Ishikawa (cell line): Measurements from ENCODE around the gene PEX3.

Source experiments
- CEBPB ChIP-seq: IDR thresholded peaks from 2 replicates; pipeline ENCODE4 v1.6.1; 2012
- CREB1 ChIP-seq: IDR thresholded peaks from 2 replicates; pipeline ENCODE4 v1.6.1; 2012; ENCODE audit warnings: low read depth
- EGR1 ChIP-seq: IDR thresholded peaks from 2 replicates; pipeline ENCODE4 v1.6.1; 2012
- EP300 ChIP-seq: IDR thresholded peaks from 2 replicates; pipeline ENCODE4 v1.6.1; 2012; ENCODE audit warnings: borderline replicate concordance
- FOXM1 ChIP-seq: IDR thresholded peaks from 2 replicates; pipeline ENCODE4 v1.6.1; 2012; ENCODE audit warnings: low read depth, borderline replicate concordance
- NFIC ChIP-seq: IDR thresholded peaks from 2 replicates; pipeline ENCODE4 v1.6.1; 2012
- RAD21 ChIP-seq: IDR thresholded peaks from 2 replicates; pipeline ENCODE4 v1.6.1; 2012; ENCODE audit warnings: low read depth
- TAF1 ChIP-seq: IDR thresholded peaks from 2 replicates; pipeline ENCODE4 v1.6.1; 2012; ENCODE audit warnings: low read depth, mild to moderate bottlenecking
- TCF12 ChIP-seq: IDR thresholded peaks from 2 replicates; pipeline ENCODE4 v1.6.1; 2012; ENCODE audit warnings: low read depth
- TEAD4 ChIP-seq: IDR thresholded peaks from 2 replicates; pipeline ENCODE4 v1.6.1; 2012
- USF1 ChIP-seq: IDR thresholded peaks from 2 replicates; pipeline ENCODE4 v1.6.1; 2012
- YY1 ChIP-seq: IDR thresholded peaks from 2 replicates; pipeline ENCODE4 v1.6.1; 2012; ENCODE audit warnings: low read depth
- ZBTB7A ChIP-seq: IDR thresholded peaks from 2 replicates; pipeline ENCODE4 v1.6.1; 2012; ENCODE audit warnings: low read depth
- TF ChIP-seq, protein P1 (sequence below): IDR thresholded peaks from 2 replicates; pipeline ENCODE4 v1.6.1; 2012
- TF ChIP-seq, protein P2 (sequence below): IDR thresholded peaks from 2 replicates; pipeline ENCODE4 v1.6.1; 2012; ENCODE audit warnings: low read depth, mild to moderate bottlenecking

PEX3 gene

DNA sequence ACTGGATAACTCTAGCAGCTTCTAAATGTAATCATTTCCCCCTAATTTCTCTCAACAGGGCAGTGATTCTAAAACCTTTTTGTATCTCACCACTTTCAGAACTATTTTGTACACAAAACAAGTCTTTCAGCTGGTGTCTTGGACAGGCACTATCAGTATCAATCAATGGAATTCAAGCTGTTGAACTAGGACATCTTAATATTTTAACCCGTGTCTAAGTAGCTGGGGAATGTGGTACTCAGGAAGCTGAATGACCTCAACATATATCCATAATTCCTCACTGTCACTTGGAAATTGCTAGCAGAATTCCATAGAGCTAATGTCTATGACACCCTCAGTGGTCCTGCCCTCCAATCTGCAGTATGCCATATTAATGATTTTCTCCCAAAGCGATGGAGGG, 24.6 kb upstream of the PEX3 start:
- TF ChIP-seq, protein P1, sequence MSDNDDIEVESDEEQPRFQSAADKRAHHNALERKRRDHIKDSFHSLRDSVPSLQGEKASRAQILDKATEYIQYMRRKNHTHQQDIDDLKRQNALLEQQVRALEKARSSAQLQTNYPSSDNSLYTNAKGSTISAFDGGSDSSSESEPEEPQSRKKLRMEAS = no peak
- no peak for TF ChIP-seq CREB1
- TF ChIP-seq RAD21 = no peak
- no peak for TF ChIP-seq USF1
- no peak for TF ChIP-seq YY1
- TF ChIP-seq TAF1 = no peak
- TF ChIP-seq TEAD4 = no peak
- TF ChIP-seq EGR1 = no peak
- TF ChIP-seq NFIC = no peak
- TF ChIP-seq CEBPB = no peak
- no peak for TF ChIP-seq ZBTB7A
- TF ChIP-seq TCF12 = no peak
- TF ChIP-seq EP300 = no peak

GRCh38 chr6:143427109-143427817, 23.3 kb upstream of the PEX3 start:
- no peak for TF ChIP-seq TCF12
- no peak for TF ChIP-seq FOXM1
- no peak for TF ChIP-seq EP300
- no peak for TF ChIP-seq TAF1
- TF ChIP-seq ZBTB7A = no peak
- TF ChIP-seq, protein P2, sequence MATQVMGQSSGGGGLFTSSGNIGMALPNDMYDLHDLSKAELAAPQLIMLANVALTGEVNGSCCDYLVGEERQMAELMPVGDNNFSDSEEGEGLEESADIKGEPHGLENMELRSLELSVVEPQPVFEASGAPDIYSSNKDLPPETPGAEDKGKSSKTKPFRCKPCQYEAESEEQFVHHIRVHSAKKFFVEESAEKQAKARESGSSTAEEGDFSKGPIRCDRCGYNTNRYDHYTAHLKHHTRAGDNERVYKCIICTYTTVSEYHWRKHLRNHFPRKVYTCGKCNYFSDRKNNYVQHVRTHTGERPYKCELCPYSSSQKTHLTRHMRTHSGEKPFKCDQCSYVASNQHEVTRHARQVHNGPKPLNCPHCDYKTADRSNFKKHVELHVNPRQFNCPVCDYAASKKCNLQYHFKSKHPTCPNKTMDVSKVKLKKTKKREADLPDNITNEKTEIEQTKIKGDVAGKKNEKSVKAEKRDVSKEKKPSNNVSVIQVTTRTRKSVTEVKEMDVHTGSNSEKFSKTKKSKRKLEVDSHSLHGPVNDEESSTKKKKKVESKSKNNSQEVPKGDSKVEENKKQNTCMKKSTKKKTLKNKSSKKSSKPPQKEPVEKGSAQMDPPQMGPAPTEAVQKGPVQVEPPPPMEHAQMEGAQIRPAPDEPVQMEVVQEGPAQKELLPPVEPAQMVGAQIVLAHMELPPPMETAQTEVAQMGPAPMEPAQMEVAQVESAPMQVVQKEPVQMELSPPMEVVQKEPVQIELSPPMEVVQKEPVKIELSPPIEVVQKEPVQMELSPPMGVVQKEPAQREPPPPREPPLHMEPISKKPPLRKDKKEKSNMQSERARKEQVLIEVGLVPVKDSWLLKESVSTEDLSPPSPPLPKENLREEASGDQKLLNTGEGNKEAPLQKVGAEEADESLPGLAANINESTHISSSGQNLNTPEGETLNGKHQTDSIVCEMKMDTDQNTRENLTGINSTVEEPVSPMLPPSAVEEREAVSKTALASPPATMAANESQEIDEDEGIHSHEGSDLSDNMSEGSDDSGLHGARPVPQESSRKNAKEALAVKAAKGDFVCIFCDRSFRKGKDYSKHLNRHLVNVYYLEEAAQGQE = no peak
- no peak for TF ChIP-seq CREB1
- peak; percentile 95 for TF ChIP-seq RAD21

- no peak for TF ChIP-seq TAF1
- TF ChIP-seq FOXM1 = no peak
- TF ChIP-seq CREB1 = no peak
- no peak for TF ChIP-seq CEBPB
- no peak for TF ChIP-seq YY1
- TF ChIP-seq TEAD4 = no peak
- TF ChIP-seq EP300 = no peak
- TF ChIP-seq, protein P1 = no peak
Measured at GRCh38 chr6:143429970-143430369, 20.6 kb upstream of the PEX3 start.

- TF ChIP-seq CEBPB (no peak), TAF1 (no peak), EP300 (no peak), YY1 (no peak), TCF12 (no peak), RAD21 (no peak), NFIC (no peak)
- TF ChIP-seq, protein P1 = no peak
Measured at GRCh38 chr6:143431226-143431625, 19.4 kb upstream of the PEX3 start.

DNA sequence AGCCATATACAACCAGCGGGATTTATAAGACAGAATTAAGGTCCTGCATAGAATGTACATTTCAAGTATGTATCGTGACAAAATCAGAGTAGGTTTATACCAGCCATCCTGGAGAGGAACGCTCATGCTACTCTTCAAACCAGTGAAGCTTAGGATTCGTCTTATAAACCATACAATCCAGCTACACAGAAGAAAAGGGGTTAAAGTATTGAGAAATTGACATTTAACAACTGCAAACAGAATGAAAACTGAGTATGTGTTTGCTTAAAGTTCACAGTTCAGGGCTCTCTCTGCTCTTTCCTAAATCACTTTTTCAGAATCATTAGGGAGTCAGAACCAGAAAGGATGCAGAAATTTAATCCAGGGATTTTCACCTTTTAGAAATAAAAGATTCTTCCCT, 18.0 kb upstream of the PEX3 start:
- TF ChIP-seq CREB1 (no peak), TEAD4 (no peak), NFIC (no peak), YY1 (no peak), USF1 (no peak), RAD21 (no peak), EP300 (no peak), TCF12 (no peak), FOXM1 (no peak), EGR1 (no peak), TAF1 (no peak), CEBPB (no peak), ZBTB7A (no peak)
- TF ChIP-seq, protein P2 = no peak
- TF ChIP-seq, protein P1 = no peak

DNA sequence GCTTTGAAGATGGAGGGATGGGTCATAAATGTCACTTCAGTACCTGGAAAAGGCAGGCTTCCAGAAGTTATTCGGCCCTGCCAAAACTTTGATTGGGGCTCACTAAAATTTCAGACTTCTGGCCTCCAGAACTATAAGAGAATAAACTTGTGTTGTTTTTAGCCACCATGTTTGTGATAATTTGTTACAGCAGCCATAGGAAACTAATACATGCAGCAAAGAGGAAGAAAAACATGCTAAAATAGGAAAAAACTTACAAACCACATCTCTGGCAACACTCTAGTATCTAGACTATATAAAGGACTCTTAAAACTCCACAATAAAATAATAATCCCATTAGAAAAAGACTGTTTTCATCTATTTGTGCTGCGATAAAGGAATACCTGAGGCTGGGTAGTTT, 9.6 kb upstream of the PEX3 start:
- no peak for TF ChIP-seq ZBTB7A
